ENCODE data around the gene ZNRF3.
"Not testable (repeated sequence)": the region's sequence is repeated elsewhere in the genome, so short reads cannot be mapped to it uniquely, and the experiment has no call there.

ZNRF3 gene

DNA sequence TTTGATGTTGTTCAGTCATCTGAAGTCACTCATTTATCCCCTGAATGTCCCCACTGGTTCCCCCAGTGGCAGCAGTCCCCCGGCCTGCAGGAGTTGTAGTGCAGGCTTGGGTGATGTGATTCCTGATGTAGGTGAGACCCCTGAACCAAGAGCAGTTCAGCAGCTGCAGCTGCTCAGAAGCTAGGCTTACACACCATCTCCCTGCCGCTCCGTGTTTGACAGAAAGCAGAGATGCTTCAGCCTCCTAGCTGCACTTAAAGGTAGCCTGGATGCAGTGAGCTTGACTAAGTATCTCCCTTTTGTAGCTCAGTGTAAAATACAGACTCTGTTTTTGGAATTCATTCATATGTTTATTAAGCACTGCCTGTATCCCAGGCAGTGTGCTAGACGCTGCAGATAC, 130.9 kb downstream of the ZNRF3 start:
- no peak for DNase-seq

- no peak for DNase-seq
Observed at GRCh38 chr22:29014773-29015172, 131.4 kb downstream of the ZNRF3 start.

DNA sequence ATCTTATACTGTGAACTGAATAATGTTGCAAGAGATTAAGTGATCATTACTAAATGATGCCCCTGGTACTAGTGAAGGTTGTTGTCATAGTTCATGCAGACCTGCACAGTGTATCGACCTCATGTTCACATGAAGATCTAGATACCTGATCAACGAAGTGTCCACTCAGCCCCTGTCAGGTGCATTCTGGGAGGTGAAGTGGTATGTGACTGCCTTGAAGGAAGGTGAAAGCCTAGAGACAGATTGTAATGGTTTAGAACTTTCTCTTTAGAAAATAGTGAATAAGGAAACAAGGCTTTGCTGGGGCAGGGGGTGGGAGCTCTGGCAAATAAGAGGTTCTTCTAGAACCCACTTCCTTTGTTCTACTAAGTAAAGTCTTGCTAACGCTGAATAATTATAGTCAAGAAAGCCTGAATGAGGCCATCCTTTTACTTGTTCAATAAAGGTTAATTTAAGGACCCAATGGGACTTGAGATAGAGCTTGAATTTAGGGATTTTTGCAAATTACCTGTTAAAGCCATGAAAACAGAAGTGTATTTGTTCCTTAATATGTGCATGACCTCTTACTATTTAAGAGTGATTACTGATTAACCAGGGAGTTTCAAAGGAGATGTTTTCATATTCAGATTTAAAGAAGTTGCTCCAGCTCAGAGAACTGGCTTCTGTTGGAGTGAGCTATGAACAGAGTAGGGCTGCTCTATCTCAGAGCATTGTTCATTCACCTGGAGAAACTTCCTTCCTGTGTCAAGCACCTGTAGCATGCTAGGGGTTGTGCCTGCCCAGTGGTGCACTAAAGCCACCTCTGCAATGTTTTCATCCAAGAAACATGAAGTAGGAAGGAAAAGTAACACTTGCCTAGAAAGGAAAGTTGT, 132.9 kb downstream of the ZNRF3 start:
- no peak for DNase-seq

DNA sequence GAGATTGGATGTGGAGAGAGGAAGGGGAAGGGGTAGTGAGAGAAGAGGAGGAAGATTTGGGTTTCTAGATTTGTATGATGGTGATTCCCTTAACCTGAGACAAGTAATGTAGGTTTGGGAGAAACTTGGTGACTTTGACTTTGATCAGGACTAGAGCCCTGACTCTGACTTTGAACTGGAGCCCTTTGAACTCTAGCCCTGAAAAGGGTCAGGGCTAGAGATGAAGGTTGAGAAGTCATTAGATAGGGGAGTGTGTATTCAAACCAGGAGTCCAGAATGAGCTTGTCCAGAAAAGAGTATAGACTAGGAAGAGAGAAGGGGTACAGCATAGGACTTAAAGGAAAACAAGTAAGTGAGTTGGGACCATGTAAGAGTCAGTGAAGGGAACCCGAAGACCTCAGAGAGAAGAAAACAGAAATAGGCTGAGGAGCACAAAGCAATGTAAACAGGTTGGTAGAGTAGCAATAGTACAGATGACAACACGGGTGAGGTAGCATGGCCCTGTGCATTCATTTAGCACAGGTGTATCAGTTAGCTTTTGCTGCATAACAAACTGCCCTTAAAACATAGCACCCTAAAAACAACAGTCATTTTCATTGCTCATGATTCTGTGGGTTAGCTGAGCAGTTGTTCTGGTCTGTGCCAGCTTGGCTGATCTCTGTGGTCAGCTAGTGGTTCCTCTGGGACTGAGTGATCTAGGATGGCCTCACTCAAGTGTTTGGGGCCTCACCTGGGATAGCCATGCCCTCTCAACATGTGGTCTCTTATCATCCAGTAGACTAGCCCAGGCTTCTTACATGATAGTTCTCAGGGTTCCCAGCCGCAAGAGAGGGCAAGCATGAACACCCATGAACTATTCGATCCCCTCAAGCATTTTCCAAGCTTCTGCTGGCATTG, 135.2 kb downstream of the ZNRF3 start:
- DNase-seq, result no peak

DNA sequence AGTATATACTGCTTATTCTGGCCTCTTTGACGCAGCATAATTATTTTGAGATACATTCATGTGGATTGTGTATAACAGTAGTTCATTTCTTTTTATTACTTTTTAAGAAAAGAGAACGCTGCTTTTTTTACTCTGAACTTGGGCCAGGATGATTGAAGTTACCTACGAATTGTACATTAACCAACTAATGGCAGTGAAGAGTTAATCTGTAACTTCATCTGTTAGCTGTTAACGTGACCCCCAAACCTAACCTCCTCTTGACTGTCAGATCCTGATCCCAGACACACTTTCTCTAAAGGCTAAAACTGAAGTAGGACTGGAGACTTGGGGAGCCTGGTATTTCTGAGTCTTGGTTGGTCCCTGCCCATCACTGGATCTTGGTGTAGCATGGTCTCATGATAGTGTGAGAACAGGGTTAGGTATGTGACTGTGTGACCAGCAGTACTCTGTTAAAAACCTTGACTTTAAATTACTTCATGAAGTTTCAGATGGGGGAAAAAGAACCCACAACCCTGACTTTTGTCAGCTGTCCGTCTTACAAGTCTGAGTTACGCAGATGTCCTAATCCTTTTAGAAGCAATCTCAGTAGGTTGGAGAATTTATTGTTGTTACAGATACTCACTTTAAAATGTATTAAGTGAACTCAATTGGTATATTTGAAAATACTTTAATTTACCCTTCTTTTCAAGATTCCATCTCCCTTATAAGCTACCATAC, 138.9 kb downstream of the ZNRF3 start:
- DNase-seq, result no peak

- DNase-seq, result no peak
Observed at GRCh38 chr22:29023172-29023796, 139.9 kb downstream of the ZNRF3 start.

DNA sequence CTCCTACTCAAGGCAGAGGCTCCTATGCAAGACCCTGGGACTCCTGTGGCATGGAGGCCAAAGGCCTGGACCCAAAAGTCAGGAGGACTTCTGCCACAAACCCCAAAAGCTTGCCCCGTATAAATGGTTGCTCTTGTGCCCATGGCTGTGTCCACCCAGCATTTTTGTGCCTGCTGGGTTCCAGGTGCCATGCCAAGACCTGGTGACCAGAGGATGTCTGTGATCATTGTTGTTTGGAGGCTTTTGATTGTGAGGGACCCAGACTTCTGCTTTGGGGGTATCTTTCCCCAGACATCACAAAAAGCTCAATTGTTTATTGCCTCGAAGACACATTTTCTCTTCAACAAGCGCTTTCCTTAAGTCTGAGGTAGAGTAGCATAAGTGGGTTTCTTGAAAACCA, 143.2 kb downstream of the ZNRF3 start:
- no peak for DNase-seq

GRCh38 chr22:29028468-29028867, 145.1 kb downstream of the ZNRF3 start:
- no peak for DNase-seq

- no peak for DNase-seq
Observed at GRCh38 chr22:29029202-29030000, 146.0 kb downstream of the ZNRF3 start.

GRCh38 chr22:29030016-29030617, 146.7 kb downstream of the ZNRF3 start:
- DNase-seq, result no peak

GRCh38 chr22:29030618-29031226, 147.3 kb downstream of the ZNRF3 start:
- peak; percentile 5 to 27 for DNase-seq

GRCh38 chr22:29031227-29032011, 148.0 kb downstream of the ZNRF3 start:
- DNase-seq, result peak in 1 of 2 donors; percentile 11

DNA sequence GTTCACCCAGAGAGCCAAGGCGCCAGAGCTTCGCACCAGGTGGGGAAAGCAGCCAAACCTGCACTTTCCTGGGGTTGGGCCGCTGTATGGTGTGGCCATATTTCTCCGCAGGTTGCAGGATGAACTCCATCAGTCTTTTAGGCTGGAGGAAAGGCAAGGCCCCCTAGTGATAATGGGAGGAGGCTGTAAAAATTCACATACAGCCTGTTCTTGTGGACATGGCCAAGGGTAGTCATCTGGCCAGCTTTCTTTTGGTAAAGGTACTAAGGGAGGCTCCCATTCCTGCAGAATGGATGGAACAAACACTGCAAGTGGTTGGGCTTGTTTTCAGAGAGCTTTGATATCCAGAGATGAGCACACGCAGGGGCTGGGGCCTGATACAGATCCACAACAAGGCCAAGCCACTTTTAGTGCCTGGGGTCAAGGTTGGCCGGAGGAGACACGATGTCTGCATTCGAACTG, 148.7 kb downstream of the ZNRF3 start:
- no peak for DNase-seq

DNA sequence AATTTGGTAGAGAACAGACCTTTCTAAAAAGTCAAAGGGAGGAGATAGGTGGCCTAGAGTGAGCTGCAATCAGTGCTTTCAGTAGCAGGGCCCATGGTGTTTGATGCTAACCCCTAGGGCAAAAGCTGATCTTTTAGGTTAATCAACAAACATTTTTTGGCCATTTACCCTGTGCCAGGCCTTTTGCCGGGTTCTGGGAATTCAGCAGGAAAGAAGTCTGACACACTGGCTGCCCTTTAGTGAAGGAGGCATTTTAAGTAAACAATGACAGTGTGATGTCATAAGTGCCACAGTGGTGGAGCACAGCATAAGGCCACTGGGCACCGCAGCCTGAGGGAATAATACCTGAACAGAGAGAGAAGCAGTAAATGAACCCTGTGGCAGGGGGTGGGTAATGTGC, 149.2 kb downstream of the ZNRF3 start:
- DNase-seq, result peak in 1 of 2 donors; percentile 11

DNA sequence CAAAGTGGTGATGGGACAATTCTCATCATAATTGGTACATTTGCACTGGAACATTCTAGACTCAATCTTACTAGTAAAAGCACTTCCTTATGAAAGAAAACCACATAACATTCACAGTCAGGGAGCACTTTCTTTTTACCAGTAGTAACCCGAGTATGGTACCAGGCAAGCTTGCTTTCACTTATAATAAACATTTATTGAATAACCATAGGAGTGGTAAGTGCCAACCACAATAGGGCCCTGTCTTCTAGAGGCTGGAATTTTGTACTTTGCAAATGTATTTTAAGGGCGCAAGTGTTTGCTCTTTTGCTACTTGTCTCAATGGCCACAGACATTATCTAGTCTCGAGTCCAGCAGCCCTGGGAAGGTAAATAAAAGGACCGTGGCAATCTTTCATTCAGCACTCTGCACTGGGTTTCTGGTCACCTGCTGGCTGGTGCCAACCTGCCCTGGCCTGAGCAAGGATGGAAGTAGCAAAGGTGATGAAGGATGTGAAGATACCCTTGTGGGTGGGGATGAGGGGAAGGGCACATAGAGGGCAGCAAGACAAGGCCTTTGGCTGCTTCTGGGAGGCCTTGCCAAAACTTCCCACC, 154.1 kb downstream of the ZNRF3 start:
- no peak for DNase-seq

DNA sequence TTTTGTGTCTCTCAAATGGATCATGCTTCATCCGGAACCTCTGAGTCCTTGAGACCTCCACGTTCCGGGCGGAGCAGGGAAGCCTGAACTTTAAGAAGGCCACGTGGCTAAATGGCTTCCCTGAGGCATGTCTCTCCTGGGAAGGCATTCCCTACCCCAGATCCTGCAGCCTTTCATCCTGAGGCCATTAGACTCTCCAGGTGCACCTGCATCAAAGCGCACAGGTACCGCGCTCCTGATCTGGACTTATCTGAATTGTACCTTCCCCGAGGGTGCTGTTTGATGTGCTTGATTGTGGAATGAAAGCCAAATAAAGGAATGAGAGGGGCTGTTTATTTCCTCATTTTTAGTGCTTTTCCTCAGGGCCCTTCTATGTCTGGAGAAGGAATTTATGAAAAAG, 155.8 kb downstream of the ZNRF3 start:
- no peak for DNase-seq

DNA sequence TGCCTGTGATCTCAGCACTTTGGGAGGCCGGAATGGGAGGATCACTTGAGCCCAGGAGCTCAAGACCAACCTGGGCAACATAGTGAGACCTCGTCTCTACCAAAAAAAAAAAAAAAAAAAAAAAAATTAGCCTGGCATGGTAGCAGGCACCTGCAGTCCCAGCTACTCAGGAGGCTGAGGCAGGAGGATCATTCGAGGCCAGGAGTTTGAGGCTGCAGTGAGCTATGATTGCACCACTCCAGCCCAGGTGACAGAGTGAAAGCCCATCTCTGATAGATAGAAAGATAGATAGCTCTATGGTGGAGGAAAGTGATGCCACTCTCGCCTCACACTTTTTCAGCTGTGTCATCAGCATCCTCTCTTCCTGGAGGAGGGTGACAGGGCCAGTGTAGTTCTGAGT, 156.3 kb downstream of the ZNRF3 start:
- DNase-seq, result not testable (repeated sequence)

- peak; percentile 55 to 89 for DNase-seq
Observed at GRCh38 chr22:29040385-29041275, 157.3 kb downstream of the ZNRF3 start.

Data from hippocampal formation (tissue), 2 donors.